OCI-LY1 (cell line): ENCODE data around the gene EFS.

Experiments
- H2AFZ ChIP-seq: fragments of 200-600 bp; sonication (generic), shearing (Covaris generic); 2 replicates; pipeline ENCODE4 v1.6.0; 2014; ENCODE audit warnings: antibody characterized with exemption, mild to moderate bottlenecking, low read length
- H3F3A ChIP-seq: fragments of 200-600 bp; sonication (generic), shearing (Covaris generic); 2 replicates; pipeline ENCODE4 v1.6.0; 2014; ENCODE audit warnings: mild to moderate bottlenecking, antibody characterized with exemption, low read length, moderate library complexity; ENCODE audit not compliant: insufficient read depth
- H3K27ac ChIP-seq: fragments of 200-600 bp; sonication (generic); 2 replicates; pipeline ENCODE4 v1.5.1; 2014; ENCODE audit warnings: low read length, mixed run types, mild to moderate bottlenecking, low read depth; ENCODE audit not compliant: poor library complexity, severe bottlenecking
- H3K27me3 ChIP-seq: fragments of 200-600 bp; sonication (generic); 2 replicates; pipeline ENCODE4 v1.6.0; 2014; ENCODE audit warnings: antibody characterized with exemption, mild to moderate bottlenecking, low read length, moderate library complexity; ENCODE audit not compliant: insufficient read depth
- H3K36me3 ChIP-seq: fragments of 200-600 bp; sonication (generic); 2 replicates; pipeline ENCODE4 v1.6.1; 2014; ENCODE audit warnings: mild to moderate bottlenecking, antibody characterized with exemption, low read length, moderate library complexity, mixed read lengths; ENCODE audit not compliant: insufficient read depth
- H3K4me1 ChIP-seq: fragments of 200-600 bp; sonication (generic); 2 replicates; pipeline ENCODE4 v1.5.1; 2014; ENCODE audit warnings: mild to moderate bottlenecking, low read length, moderate library complexity; ENCODE audit not compliant: insufficient read depth, severe bottlenecking
- H3K4me2 ChIP-seq: fragments of 200-600 bp; sonication (generic), shearing (Covaris generic); 2 replicates; pipeline ENCODE4 v1.6.1; 2014; ENCODE audit warnings: low read length
- H3K4me3 ChIP-seq: fragments of 200-600 bp; sonication (generic); 2 replicates; pipeline ENCODE4 v1.5.1; 2014; ENCODE audit warnings: low read length, low read depth, mild to moderate bottlenecking, mixed read lengths; ENCODE audit not compliant: poor library complexity, severe bottlenecking
- H3K79me2 ChIP-seq: fragments of 200-600 bp; shearing (Covaris generic); 2 replicates; pipeline ENCODE4 v1.6.1; 2016; ENCODE audit warnings: mixed run types, low read length, mixed read lengths; ENCODE audit not compliant: insufficient read depth
- H3K9ac ChIP-seq: fragments of 200-600 bp; sonication (generic), shearing (Covaris generic); 2 replicates; pipeline ENCODE4 v1.6.1; 2014; ENCODE audit warnings: mild to moderate bottlenecking, low read length, mixed read lengths
- H3K9me2 ChIP-seq: fragments of 200-600 bp; sonication (generic), shearing (Covaris generic); 2 replicates; pipeline ENCODE4 v1.6.1; 2014; ENCODE audit warnings: low read depth, mild to moderate bottlenecking, low read length, mixed read lengths
- H3K9me3 ChIP-seq: fragments of 200-600 bp; shearing (Covaris generic); 2 replicates; pipeline ENCODE4 v1.6.1; 2014; ENCODE audit warnings: low read length, mixed read lengths
- H4K20me1 ChIP-seq: fragments of 200-600 bp; sonication (generic), shearing (Covaris generic); 2 replicates; pipeline ENCODE4 v1.6.0; 2016; ENCODE audit warnings: mild to moderate bottlenecking, low read length; ENCODE audit not compliant: insufficient read depth
- CTCF ChIP-seq: fragments of 200-600 bp; sonication (generic), shearing (Covaris generic); IDR thresholded peaks from 2 replicates; pipeline ENCODE4 v1.5.1; 2017; ENCODE audit warnings: mild to moderate bottlenecking, antibody characterized with exemption, low read length, moderate library complexity, mixed read lengths
- EZH2 ChIP-seq: fragments of 200-600 bp; sonication (generic), shearing (Covaris generic); IDR thresholded peaks from 2 replicates; pipeline ENCODE4 v1.8.0; 2017; ENCODE audit warnings: borderline replicate concordance, mixed run types, mild to moderate bottlenecking, antibody characterized with exemption, low read length, moderate library complexity, mixed read lengths

Gene EFS

GRCh38 chr14:23384364-23385080 is 19.6 kb upstream of the EFS start:
- H3K9me3 ChIP-seq: no peaks in the 10 kb centered on the region
- H3K9ac ChIP-seq: no peak overlapping the region
- no peaks in the 10 kb centered on the region for H3K36me3 ChIP-seq
- H3K9me2 ChIP-seq: no peaks in the 10 kb centered on the region
- no peaks in the 10 kb centered on the region for H3K4me1 ChIP-seq
- H3K4me3 ChIP-seq: no peak overlapping the region
- H3K4me2 ChIP-seq: no peak overlapping the region
- no peaks in the 10 kb centered on the region for H3K79me2 ChIP-seq
- H3F3A ChIP-seq: no peaks in the 10 kb centered on the region
- H3K27ac ChIP-seq: no peak overlapping the region
- peaks cover 7% of the 10 kb centered on the region; the same call in 1 of the 2 replicates for H3K27me3 ChIP-seq
- TF ChIP-seq CTCF: no peak
- TF ChIP-seq EZH2: no peak
- H2AFZ ChIP-seq: no peak overlapping the region
- no peaks in the 10 kb centered on the region for H4K20me1 ChIP-seq

- TF ChIP-seq EZH2 (no peak), CTCF (no peak)
- Histone ChIP-seq H4K20me1 (no peaks in the 10 kb centered on the region), H3K79me2 (no peaks in the 10 kb centered on the region), H3K4me2 (no peak overlapping the region), H2AFZ (no peak overlapping the region), H3K36me3 (no peaks in the 10 kb centered on the region), H3K27me3 (peaks cover 7% of the 10 kb centered on the region; the same call in 1 of the 2 replicates), H3K9ac (no peak overlapping the region), H3K9me3 (no peaks in the 10 kb centered on the region), H3K4me1 (no peaks in the 10 kb centered on the region), H3K9me2 (no peaks in the 10 kb centered on the region), H3K4me3 (no peak overlapping the region), H3K27ac (no peak overlapping the region), H3F3A (no peaks in the 10 kb centered on the region)
Observed at GRCh38 chr14:23382731-23383440, 17.9 kb upstream of the EFS start.

GRCh38 chr14:23382276-23382675 is 17.3 kb upstream of the EFS start:
- no peaks in the 10 kb centered on the region for H4K20me1 ChIP-seq
- no peaks in the 10 kb centered on the region for H3K9me2 ChIP-seq
- no peak overlapping the region for H3K4me3 ChIP-seq
- no peak overlapping the region for H3K9ac ChIP-seq
- H3K4me2 ChIP-seq: no peak overlapping the region
- no peaks in the 10 kb centered on the region for H3K9me3 ChIP-seq
- H2AFZ ChIP-seq: no peak overlapping the region
- no peaks in the 10 kb centered on the region for H3F3A ChIP-seq
- H3K27ac ChIP-seq: no peak overlapping the region
- H3K4me1 ChIP-seq: no peaks in the 10 kb centered on the region
- H3K36me3 ChIP-seq: no peaks in the 10 kb centered on the region
- TF ChIP-seq EZH2 (no peak), CTCF (no peak)
- H3K27me3 ChIP-seq: peaks cover 7% of the 10 kb centered on the region; the same call in 1 of the 2 replicates
- no peaks in the 10 kb centered on the region for H3K79me2 ChIP-seq
